GM19043 (cell line): ENCODE results near the gene KCNQ1.

Experiments used
- ATAC-seq: cut with Tn5 transposase; IDR thresholded peaks from one replicate; pipeline ENCODE4 v1.9.1; 2021; ENCODE audit warnings: low read depth; ENCODE audit not compliant: unreplicated experiment

KCNQ1 gene

DNA sequence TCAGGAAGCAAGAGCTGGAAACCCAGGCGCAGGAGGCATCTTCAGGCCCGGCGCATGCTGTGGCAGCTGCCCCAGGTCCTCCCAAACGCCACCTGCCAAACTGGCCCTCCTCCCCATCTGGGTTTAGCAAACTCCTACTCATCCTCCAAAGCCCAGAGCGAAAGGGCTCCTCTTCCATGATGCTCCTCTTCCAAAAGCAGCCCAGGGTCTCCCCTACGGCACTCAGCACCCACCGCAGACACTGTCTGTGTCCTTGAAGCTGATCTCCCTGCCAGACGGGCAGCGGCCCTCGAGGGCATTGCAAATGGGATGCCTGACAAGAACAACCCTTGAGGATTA is 414.9 kb downstream of the KCNQ1 start:
- ATAC-seq, result no peak

DNA sequence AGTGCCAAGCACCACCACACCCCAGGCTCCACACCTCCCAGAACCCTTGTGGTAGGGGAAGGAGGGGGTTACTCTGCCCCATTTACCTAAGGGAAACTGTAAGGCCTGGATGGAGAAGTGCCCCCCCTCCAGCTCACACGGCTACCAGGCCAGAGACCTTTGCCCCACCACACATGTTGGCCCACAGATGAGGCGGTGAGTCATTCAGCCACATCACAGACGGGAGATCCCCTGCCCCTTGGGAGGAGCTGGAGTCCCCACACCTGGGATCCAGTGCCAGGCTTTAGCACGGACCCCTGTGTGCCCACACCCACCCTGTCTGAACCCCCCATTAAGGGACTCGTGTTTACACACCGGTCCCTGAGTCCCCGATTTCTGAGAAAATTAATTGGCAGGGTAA is 415.8 kb downstream of the KCNQ1 start:
- ATAC-seq, result no peak

DNA sequence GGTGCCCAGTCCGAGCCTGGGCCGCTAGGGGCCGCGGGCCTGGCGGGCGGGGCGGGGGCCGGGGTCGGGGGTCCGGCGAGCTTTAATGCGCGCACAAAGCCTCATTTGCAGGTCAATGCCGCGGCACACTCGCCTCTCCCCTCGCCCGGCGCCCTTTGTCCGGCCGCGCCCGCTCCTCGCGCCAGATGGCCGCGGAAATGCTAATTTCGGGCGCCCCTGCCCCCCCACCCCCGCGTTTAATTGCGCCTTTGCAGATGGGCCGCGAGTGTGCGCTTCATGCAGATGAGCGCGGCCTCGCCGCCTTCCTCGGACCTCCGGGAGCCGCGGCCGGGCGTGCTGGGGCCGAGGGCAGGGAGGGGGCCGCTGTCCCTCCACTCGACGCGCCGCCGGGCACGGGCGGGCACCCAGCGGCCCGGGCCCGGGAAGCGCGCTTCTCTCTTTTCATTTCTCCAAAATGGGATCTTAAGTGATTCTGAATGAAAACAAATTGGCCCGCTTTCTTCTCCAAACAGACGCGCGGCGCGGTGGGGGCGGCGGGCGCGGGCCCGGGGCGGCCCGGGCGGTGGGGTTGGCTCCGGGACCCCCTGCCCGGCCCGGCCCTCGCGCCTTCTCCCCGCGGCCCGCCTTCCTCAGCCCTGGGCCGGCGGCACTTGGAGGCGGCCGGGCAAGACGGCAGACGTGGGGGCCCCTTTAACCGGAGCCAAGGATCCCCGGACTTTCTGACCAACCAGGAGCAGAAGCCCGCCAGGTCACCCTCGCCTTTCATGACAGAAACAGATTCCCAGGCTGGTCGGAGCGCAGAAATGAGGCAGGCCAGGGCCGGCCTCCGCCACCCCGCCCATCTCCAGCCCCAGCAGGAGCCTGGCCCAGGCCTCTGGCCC is 417.8 kb downstream of the KCNQ1 start:
- no peak for ATAC-seq

GRCh38 chr11:2863276-2863618 is 418.4 kb downstream of the KCNQ1 start:
- ATAC-seq, result no peak

GRCh38 chr11:2864901-2865300 is 420.1 kb downstream of the KCNQ1 start:
- no peak for ATAC-seq

GRCh38 chr11:2865922-2866577 is 421.2 kb downstream of the KCNQ1 start:
- ATAC-seq, result no peak

GRCh38 chr11:2867142-2867541 is 422.3 kb downstream of the KCNQ1 start:
- ATAC-seq, result no peak

DNA sequence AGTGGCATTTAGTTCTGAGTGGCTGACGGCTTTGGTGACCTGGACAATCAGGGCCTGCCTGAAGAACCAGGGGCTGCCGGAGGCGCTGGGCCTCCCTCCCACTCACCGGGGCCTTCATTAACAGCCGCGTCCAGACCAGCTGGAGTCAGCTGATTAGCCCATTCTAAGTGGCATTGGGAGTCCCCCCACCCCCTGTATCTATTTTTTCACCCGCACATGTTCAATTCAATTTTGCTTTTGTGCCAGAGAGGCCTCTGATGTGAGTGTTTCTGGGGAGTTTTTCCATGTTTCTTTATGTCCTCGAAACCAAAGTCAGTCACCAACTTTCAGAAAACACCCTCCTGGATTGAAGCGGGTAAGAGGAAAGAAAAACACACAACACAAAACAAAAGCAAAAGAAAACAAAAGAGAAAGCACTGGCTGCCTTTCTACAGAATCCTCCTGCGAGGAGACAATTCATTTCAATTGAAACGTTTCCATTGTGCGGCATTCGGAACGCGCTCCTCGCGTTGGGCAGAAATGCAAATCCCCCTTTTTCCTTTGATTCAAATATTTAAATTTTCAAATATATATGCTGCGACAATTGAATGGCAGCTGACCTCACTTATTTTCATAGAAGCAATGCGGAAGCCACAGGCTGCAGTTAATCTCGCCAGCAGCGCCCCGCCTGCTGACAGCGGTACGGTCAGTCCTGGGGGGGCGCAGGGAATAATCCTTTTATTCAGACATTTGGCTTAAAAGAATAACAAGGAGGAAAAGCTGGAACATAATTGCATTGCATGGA is 423.1 kb downstream of the KCNQ1 start:
- no peak for ATAC-seq

DNA sequence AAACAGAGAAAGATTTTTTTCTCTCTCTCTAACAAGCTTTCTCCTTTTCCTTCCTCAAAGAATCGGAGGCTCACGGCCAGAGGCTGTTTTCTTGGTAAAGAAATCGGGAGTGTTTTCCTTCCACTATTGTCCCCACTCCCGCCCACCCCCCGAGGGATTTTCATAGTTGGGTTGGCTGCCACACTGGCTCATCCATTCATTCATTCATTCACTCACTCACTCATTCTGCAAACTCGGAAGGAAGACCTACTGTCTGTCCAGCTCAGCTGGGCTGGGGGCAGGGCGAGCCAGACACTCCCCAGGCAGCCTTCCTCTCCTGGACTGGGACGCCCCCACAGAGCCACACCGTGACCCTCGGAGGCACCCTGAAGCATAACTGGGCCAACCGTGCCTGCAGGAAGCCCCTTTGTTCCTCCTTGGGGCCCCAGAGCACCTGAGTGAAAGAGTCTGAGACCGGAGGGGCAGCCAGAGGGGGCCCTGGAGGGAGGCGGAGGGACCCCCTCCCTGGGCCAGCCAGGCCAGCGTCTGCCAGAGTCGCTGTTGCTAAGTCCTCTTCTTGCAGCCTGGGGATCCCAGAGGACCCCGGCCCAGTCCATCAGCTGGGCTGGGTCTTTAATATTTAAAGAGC is 423.8 kb downstream of the KCNQ1 start:
- no peak for ATAC-seq

- ATAC-seq, result no peak
Observed at GRCh38 chr11:2869134-2869526, 424.3 kb downstream of the KCNQ1 start.

- no peak for ATAC-seq
Observed at GRCh38 chr11:2869561-2870427, 425.0 kb downstream of the KCNQ1 start.

- no peak for ATAC-seq
Observed at GRCh38 chr11:2870460-2870859, 425.7 kb downstream of the KCNQ1 start.

GRCh38 chr11:2870969-2871680 is 426.3 kb downstream of the KCNQ1 start:
- ATAC-seq, result no peak

GRCh38 chr11:2874963-2875362 is 430.2 kb downstream of the KCNQ1 start:
- no peak for ATAC-seq

- ATAC-seq, result no peak
Observed at GRCh38 chr11:2877474-2877873, 432.7 kb downstream of the KCNQ1 start.

- no peak for ATAC-seq
Observed at GRCh38 chr11:2878782-2879181, 434.0 kb downstream of the KCNQ1 start.

DNA sequence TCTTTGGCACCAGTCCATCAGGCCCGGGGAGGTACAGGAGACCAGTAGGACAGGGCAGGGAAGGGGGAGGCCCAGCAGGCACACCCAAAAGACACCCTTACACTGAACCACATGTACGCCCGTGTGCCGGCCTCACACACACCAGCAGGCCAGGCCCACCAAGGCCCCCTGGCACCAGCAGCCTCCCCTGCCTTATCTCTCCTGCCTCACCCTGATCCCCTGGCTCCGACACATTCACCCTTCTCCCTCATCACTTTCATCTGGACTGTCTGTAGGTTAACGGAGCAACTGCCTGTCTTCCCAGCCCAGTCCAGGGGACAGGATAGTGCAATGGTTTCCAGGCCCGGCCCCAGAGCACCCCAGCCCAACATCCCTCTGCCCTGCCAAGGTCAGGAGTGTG is 435.8 kb downstream of the KCNQ1 start:
- no peak for ATAC-seq

- ATAC-seq, result no peak
Observed at GRCh38 chr11:2881076-2881980, 436.5 kb downstream of the KCNQ1 start.

- no peak for ATAC-seq
Observed at GRCh38 chr11:2881981-2882375, 437.2 kb downstream of the KCNQ1 start.
